GM06990 (cell line): ENCODE data around the gene GPR75.
"Not testable (repeated sequence)": the region's sequence is repeated elsewhere in the genome, so short reads cannot be mapped to it uniquely, and the experiment has no call there.

ENCODE experiments used
- DNase-seq: peaks from one replicate; pipeline ENCODE4 v3.0.0-alpha.2; 2011; ENCODE audit not compliant: insufficient read length; ENCODE audit errors: extremely low read depth
- H3K27me3 ChIP-seq: replicated peaks from 2 replicates; pipeline ENCODE4 v1.6.0; 2011; ENCODE audit warnings: low read length; ENCODE audit not compliant: control insufficient read depth, insufficient read depth
- H3K36me3 ChIP-seq: 2 replicates; pipeline ENCODE4 v1.5.1; 2011; ENCODE audit warnings: low read length; ENCODE audit not compliant: control insufficient read depth, insufficient read depth
- H3K4me3 ChIP-seq: replicated peaks from 2 replicates; pipeline ENCODE4 v1.5.1; 2011; ENCODE audit warnings: low read depth, mild to moderate bottlenecking, control low read depth, low read length
- TF ChIP-seq, protein P1 (sequence below): IDR thresholded peaks from 2 replicates; pipeline ENCODE4 v1.5.1; 2011; ENCODE audit warnings: low read length, control low read depth, mild to moderate bottlenecking, inconsistent platforms; ENCODE audit not compliant: insufficient read depth, poor library complexity, severe bottlenecking

GPR75 gene

DNA sequence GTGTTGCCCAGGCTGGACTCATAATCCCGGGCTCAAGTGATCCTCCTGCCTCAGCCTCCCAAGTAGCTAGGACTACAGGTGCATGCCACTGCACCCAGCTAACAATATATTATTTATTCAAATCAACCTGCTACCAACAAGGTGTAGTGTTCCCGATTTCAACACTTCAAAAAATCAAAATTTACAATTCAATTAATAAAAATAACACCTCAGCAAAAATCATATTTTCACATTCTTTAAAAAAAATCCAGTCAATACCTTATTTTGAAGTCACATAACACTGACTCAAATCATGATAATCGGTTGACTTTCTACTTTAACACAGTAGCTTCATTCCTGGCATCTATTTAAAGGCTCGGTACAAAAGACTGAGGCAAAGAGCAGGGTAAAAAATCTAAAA, 7.2 kb downstream of the GPR75 start:
- no peak overlapping the region for H3K4me3 ChIP-seq

DNA sequence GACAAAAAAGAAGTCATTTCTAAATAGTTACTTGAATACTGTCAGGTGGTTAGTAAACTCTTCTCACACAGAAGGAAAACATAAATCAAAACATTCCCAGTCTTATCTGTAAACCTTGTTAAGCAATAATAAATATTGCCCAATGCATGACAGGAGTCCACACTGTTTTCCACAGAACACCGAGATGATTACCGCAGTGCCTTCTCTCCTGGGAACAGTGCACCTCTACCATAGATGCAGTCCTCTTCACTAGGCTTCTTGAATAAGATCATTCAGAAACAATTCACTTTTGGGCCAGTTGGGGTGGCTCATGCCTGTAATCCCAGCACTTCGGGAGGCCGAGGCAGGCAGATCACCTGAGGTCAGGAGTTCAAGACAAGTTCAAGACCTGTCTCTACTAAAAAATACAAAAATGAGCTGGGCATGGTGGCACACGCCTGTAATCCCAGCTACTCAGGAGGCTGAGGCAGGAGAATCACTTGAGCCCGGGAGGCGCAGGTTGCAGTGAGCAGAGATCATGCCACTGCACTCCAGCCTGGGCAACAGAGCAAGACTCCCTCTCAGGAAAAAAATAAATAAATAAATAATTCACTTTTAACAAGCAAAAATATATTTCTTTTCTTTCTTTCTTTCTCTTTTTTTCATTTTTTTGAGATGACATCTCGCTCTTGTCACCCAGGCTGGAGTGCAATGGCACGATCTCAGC, 8.6 kb downstream of the GPR75 start:
- H3K27me3 ChIP-seq, DNase-seq, H3K4me3 ChIP-seq: not testable (repeated sequence)
- H3K36me3 ChIP-seq = peaks cover 12% of the 10 kb centered on the region

More for the DNA sequence above, 7.2 kb downstream of the GPR75 start:
- H3K27me3 ChIP-seq = no peaks in the 10 kb centered on the region
- no peak for DNase-seq
- TF ChIP-seq, protein P1, sequence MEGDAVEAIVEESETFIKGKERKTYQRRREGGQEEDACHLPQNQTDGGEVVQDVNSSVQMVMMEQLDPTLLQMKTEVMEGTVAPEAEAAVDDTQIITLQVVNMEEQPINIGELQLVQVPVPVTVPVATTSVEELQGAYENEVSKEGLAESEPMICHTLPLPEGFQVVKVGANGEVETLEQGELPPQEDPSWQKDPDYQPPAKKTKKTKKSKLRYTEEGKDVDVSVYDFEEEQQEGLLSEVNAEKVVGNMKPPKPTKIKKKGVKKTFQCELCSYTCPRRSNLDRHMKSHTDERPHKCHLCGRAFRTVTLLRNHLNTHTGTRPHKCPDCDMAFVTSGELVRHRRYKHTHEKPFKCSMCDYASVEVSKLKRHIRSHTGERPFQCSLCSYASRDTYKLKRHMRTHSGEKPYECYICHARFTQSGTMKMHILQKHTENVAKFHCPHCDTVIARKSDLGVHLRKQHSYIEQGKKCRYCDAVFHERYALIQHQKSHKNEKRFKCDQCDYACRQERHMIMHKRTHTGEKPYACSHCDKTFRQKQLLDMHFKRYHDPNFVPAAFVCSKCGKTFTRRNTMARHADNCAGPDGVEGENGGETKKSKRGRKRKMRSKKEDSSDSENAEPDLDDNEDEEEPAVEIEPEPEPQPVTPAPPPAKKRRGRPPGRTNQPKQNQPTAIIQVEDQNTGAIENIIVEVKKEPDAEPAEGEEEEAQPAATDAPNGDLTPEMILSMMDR = no peak
- peaks cover 12% of the 10 kb centered on the region for H3K36me3 ChIP-seq

DNA sequence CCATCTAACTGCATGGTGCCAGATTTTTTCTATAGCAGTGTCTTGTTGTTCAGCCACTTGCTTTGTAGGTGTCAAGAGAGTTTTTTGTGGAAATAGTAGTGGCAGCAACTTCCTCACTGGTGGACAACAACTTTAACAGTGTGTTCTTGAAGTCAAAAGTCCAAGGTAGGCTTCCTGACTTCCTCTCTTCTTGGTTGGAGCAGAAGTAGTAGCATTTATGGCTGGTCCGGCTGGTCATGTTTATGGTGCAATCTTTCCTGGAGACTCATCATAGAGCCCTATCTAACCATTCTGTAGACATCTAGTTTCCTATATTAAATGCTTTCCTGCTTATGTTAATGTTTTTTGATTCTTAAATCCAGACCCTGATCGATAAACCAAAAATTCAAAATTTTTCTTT, 11.7 kb downstream of the GPR75 start:
- no peak for DNase-seq
- TF ChIP-seq, protein P1 = no peak
- Histone ChIP-seq H3K27me3 (no peaks in the 10 kb centered on the region), H3K36me3 (no peaks in the 10 kb centered on the region), H3K4me3 (no peak overlapping the region)

DNA sequence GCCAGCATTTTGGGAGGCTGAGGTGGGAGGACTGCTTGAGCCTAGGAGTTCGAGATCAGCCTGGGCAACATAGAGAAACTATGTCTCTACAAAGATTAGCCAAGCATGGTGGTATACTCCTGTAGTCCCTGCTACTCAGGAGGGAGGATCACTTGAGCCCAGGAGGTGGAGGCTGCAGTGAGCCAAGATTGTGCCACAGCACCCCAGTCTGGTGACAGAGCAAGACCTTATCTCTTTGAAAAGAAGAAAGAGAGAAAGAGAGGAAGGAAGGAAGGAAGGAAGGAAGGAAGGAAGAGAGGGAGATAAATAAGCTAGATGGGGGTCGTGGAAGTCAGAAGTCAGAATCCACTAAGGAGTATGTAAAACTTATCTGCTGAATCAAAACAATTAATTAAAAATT, 16.2 kb downstream of the GPR75 start:
- DNase-seq = no peak

DNA sequence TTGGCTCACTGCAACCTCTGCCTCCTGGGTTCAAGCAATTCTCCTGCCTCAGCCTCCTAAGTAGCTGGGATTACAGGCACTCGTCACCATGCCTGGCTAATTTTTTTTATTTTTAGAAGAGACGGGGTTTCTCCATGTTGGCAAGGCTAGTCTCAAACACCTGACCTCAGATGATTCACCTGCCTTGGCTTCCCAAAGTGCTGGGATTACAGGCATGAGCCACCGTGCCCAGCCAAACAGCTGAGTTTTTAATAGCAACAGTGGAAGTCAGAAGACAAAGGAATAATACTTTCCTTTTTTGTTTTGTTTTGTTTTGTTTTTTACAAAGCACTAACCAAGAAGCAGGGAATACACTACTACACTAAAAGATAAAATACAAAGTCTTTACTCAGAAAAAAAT, 16.9 kb downstream of the GPR75 start:
- H3K27me3 ChIP-seq = no peaks in the 10 kb centered on the region
- no peaks in the 10 kb centered on the region for H3K36me3 ChIP-seq
- H3K4me3 ChIP-seq = no peak overlapping the region
- TF ChIP-seq, protein P1 = no peak
- DNase-seq = no peak

More for the DNA sequence above, 16.2 kb downstream of the GPR75 start:
- Histone ChIP-seq H3K4me3 (no peak overlapping the region), H3K27me3 (no peaks in the 10 kb centered on the region), H3K36me3 (no peaks in the 10 kb centered on the region)
- TF ChIP-seq, protein P1 = no peak

DNA sequence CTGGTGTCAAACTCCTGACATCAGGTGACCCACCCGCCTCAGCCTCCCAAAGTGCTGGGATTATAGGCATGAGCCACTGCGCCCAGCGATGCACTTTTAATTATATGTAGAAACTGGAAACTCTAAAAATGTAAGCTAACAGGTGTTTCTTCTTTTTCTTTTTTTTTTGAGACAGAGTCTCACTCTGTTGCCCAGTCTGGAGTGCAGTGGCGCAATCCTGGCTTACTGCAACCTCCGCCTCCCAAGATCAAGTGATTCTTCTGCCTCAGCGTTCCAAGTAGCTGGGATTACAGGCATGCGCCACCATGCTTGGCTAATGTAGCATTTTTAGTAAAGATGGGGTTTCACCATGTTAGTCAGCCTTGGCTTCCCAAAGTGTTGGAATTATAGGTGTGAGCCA, 18.1 kb downstream of the GPR75 start:
- not testable (repeated sequence) for H3K27me3 ChIP-seq, DNase-seq, H3K4me3 ChIP-seq, H3K36me3 ChIP-seq

DNA sequence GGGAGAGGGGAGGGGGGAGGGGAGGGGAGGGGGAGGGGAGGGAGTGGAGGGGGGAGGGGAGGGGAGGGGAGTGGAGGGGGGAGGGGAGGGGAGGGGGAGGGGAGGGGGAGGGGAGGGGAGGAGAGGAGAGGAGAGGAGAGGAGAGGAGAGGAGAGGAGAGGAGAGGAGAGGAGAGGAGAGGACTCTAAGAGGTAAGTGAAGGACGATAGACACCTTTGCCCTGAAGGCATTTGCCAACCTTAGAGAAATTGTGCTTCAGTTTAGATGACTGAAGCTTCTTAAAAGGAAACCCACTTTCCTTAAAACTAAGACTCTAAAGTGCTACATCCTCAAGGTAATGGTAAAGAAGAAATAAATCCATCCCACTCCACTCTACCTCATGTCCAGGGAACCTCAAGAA, 19.2 kb downstream of the GPR75 start:
- H3K27me3 ChIP-seq = no peaks in the 10 kb centered on the region
- no peak for DNase-seq
- TF ChIP-seq, protein P1 = no peak
- H3K4me3 ChIP-seq = no peak overlapping the region
- H3K36me3 ChIP-seq = no peaks in the 10 kb centered on the region

DNA sequence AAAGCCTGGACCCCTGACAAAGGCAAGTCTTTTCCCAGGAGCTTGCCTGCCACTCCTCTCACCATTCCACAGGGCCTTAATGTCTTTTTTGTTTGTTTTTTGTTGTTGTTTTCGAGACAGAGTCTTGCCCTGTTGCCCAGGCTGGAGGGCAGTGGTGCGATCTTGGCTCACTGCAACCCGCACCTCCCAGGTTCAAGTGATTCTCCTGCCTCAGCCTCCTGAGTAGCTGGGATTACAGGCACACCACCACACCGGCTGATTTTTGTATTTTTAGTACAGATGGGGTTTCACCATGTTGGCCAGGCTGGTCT, 29.8 kb downstream of the GPR75 start:
- not testable (repeated sequence) for DNase-seq

More for the DNA sequence above, 29.8 kb downstream of the GPR75 start:
- H3K36me3 ChIP-seq, H3K27me3 ChIP-seq, H3K4me3 ChIP-seq: not testable (repeated sequence)
